Amniotic stem cell (primary cell): ENCODE measurements around the gene DYNLT2.

Source experiments
- DNase-seq: peaks from one replicate; lab custom pipeline; 2025; lab: John Stamatoyannopoulos, UW

Gene DYNLT2, protein sequence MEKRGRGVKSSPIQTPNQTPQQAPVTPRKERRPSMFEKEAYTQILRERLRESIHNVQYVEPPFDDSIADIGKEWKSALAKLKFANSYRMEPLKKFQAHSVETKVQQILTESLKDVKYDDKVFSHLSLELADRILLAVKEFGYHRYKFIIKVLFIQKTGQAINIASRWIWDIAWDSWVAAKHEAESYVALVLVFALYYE

DNA sequence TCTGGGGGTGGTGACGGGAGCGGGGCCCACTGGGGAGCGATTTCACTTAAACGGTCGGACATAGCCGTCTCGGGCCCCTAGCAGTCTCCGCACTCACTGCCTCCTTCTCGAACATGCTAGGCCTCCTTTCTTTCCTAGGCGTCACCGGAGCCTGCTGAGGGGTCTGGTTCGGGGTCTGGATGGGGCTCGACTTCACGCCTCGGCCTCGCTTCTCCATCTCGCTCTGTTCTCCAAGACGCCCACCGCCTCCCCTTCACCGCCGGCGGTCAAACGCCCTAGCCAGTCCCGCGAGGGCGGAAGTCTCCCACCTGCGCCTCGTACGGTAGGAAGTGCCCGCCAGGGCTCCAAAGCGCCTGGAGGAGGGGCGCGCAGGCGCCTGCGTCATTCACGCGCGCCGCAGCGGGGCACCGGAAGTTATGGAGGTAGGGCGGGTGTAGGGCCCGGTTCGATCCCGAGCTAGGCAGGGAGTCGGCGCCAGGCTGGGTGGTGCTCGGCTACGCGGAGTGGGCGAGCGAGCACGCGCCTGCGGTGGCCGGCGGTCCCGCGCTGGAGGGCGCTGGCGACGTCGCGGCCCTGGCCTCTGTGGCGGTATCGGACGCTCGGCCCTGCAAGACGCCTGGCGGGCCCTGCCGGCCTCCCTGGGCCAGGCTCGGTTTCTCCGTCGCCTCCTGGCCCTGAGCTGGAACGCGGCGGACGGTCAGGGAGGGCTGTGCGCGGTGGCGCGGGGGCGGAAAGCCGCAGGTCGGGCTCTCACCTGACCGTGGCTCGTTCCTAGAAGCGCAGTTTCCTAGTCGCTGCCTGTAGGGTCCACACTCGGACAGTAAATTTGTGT, at the start of gene DYNLT2, which contains the start of gene ERMARD:
TSS of gene DYNLT2 (minus strand) at position 331 of the 832 bp plus-strand sequence. CDS start at position 217, 114 bp downstream.
TSS of gene ERMARD (plus strand) at position 381 of the 832 bp plus-strand sequence. CDS start at position 417, 36 bp downstream.
- DNase-seq: peak; percentile 91

GRCh38 chr6:169800668-169801395, 49.5 kb upstream of the DYNLT2 start:
- no peak for DNase-seq

DNA sequence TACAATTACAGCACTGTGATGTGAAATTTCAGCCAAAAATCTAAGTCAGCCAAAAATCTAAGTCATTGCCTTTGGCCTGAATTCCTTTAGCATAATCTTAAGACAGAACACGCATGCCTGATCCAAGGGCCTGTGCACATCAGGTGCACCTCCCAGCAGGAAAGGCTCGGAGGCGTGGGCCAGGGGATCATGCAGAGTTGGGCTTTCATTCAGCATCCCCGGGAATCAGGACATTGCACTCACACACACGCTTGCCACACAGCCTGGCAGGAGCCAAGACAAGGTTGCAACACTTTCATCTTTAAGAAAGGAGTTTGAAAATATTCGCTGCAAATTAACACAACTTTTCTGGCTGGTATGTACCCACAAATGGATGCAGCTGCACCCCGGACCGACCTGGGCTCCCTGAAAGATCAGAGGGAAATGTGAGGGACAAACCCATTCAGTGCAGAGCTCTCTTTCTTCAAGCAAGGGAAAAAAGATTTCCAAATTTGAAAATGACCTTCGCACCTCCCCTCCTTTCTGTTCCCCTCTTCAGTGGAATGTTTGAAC, 48.8 kb upstream of the DYNLT2 start:
- DNase-seq: no peak

DNA sequence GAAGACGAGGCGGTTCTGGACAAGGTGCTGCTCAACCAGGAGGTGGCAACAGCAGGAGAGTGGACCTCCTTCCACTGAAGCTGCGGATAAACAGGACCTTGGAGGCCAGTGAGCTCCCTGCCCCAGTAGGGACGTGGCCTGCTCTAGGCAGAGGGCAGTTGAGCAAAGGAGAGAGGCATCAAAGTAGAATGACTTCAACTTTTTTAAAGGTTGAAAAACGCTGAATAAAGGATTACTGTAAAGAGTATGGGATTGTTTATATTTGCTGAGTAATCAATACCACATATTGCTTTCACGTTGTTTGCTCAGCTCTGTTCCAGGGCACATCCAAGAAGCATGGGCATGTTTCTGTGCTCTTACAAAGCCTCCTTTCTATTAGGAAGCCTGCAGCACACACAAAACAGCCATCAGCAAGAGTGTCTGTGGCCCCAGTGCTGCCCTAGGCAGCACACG, 48.1 kb upstream of the DYNLT2 start:
- no peak for DNase-seq

DNA sequence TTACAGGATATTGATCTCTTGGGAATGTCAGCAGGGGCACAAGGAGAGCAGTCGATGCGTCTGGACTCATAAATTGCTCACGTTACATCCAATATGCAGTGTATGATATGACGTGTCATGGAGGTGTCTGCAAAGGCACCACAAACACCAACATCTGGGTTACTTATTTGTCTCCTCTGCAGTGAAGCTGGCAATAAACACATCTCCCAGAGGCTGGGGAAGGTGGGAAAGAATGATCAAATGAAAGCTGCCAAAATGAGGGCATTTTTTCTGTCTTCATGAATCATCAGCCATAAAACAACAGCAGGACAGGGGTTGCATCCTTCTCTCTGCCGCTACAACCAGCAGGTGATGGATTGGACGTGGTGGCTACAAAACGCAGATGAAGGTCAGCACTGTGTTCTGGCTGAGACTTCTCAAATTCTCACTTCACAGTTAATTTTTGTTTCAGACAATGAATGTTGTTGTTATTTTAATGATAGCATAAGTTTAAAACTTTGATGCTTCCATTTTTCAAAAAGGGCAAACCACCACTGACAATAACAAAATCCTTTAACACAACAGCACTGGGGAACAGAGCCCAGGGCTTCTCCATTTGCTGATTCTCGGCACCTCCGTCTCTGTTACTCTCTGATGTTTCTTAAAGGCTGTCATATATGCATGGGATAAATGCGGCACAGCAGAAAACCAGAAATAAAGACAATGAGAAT, 47.5 kb upstream of the DYNLT2 start:
- DNase-seq: no peak

DNA sequence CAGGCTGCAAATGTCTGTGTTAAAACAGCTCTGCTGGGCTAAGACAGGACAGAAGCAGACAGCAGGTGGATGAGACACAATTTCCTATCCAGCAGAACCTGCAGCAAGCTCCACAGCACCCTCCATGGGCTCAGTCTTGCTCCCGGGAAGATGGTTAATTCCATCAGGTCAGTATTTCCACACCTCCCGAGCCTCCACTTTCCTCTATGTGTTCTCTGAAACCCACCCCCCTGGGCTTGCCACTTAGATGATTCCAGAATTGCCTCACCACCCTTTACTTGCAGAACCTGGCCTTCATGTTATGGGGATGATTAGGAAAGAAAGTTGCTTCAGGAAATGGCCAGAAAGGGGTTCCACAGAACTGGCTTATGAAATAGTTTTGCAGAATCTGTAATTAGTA, 43.8 kb upstream of the DYNLT2 start:
- no peak for DNase-seq

DNA sequence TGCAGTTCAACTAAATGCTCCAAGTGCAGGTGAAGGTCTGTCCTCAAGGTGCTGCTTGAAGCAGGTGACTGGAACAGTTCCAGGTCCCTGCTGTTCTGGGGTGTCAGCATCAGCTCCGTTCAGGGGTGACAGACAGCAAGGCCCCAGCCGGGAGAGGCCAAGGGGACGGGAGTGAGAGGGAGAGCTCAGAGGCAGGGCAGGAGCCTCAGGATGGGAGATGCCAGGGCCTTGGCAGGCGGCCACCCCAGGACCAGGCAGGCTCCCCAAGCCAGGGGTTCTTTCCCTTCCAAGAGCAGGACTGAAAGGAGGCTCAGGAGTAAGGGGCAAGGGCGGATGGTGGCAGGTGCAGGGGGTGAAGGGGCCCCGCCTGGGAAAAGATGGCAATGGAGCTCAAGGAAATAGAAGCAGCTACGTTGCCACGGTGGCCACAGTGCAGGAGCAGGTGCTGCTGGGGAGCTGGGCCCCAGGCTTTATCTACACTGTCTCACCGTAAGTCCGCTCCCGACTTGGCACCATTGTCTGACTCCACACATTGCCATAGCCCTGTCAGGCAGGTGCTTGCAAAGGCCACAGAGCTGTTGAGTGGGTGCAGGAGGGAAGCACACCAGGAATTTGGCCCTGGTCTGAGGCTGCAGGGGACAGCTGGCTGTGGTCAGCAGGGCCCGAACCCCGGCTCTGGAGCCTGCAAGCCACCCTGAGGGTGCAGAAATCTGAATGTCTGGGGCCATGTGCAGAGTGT, 43.1 kb upstream of the DYNLT2 start:
- no peak for DNase-seq

DNA sequence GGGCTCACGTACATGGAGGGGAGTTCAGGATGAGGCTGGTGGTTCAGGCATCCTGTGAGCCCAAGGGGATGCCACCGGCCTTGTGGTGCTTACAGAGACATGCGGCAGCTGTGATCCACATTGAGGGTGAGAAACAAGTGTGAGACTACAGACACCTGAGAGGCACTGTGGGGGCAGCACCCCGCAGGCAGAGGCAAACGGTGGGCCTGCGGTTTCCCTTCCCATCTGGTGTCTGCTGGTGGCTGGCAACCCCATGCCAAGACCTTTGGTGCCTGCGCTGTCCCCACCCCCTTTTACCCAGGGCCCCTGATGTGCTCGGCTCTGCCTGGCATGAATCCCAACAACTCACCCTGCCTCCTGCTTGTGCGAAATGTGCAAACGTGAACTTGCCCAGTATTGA, 42.0 kb upstream of the DYNLT2 start:
- no peak for DNase-seq

DNA sequence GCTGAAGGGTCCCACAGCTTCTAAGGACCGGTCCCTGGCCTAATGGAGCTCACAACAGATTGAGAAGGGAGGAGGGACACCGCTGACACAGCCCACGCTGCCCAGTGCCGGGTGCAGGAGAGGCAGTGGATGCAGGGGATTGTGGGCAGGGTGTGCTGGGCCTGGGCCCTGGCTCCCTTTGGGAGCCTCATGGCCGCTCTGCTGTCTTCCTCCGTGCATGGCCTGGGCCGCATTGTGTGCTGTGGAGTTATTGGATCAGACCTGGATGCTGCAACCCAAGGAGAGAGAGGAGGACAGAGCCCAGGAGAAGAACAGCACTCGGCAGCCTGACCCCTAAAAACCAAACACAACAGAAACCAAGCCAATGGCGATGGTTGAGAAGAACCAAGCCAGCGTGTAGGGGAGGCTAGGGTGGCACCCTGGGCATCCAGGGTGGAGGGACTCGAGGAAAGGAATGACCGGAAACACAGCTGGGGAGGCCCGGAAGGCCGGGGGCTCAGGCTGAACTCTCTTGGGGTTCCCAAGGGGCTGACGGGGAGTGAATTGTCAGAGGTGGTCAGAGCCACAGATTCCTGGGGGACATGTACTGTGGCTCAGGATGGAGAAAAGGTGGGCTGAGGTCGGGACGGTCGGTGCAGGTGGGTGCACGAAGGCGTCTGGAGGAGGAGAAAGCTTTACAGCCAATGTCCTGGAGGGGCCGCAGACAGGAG, 41.1 kb upstream of the DYNLT2 start:
- DNase-seq: no peak

DNA sequence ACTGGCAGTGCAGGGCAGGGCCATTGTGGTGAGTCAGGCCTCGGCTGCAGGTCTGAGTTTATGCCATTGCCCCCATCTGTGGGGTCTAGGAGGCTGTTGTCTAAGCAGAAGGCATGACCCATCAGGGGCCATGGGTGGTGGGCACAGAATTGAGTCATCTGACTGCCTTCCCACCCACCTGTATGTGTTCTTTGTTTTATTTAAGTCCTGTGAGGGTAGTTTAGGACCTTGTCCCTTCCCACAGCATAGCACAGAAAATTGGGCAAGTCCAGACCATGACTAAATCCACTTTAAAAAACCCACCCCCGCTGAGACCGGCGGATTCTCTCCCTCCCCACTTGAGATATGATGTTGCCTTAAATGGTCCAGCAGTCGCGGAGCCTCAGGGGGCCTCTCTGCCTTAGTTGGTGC, 40.4 kb upstream of the DYNLT2 start:
- DNase-seq: no peak

- DNase-seq: peak; percentile 31
These were observed 38.9 kb upstream of the DYNLT2 start for GRCh38 chr6:169789944-169790927.

GRCh38 chr6:169789146-169789943, 38.0 kb upstream of the DYNLT2 start:
- no peak for DNase-seq

GRCh38 chr6:169788809-169789145, 37.4 kb upstream of the DYNLT2 start:
- no peak for DNase-seq

DNA sequence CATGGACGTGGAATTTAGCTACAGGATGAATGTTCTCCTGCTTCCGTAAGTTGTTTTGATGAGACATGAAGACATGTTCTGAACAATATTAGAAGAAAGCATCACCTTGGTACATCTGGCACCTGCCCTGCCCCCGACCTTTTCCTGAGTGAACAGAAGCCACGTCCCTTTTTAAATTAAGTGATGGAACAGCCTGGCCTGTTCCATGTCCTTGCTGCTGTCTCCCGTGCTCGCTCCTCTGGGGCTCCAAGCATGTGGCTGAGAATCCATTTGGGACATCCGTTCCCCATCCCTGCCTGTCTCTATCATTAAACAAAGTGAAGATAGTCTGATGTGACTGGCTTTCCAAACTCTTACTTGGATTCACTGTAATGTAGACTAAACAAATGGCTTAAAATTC, 36.4 kb upstream of the DYNLT2 start:
- no peak for DNase-seq

- no peak for DNase-seq
These were observed 35.0 kb upstream of the DYNLT2 start for GRCh38 chr6:169786349-169786748.

DNA sequence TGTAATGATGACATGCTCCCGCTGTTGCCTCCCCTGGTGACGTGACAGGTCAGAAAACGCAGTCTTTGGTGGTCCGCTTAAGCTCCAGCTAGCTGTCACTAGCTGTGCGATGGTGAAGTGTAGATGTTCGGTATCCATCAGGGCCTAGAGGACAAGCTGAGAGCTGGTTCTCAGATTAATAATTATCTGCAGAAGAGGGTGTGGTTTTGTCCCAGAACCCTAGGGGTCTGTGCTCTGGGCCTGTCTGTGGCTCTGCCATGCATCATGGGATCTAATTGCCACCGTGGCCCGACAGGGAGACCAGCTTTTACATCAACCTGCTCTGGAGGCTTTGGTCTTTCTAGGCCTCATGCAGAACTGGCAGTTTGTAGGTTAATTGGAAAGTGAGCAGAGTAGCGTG, 34.2 kb upstream of the DYNLT2 start:
- no peak for DNase-seq

DNA sequence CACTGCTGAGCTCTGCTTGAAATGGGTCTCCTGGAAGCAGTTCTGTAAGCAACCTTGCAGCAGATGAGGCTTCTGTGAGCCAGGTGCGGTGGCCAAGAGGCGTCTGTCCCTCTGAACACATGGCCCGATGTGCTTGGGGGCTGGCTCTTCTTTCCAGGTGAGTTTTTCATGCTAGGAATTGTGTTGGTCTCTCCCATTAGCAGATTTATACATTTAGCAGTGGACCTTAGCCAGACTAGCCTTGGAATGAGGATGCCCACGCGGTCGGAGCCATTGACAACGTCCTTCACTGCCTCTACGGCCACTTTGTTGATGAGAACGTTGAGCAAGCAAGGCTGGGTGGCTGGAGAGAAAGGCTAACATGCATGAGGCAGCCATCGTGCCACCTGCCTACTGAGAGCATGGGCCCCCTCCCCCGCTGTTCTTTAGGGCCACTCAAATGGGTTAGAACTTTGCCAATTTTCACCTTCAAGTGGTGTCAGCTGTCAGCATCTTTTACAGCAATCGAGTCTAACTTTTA, 33.5 kb upstream of the DYNLT2 start:
- DNase-seq: no peak
